HepG2 (cell line): ENCODE results near the gene TTLL6. TPM values are rescaled to one million over a fixed set of nuclear protein-coding genes. Genes with fewer than 3 reads are reported as not detected.

Experiments used
- ATAC-seq: fragments of 200-7000 bp; cut with Tn5 transposase; 3 replicates; pipeline ENCODE4 v1.9.1; 2020; ENCODE audit warnings: mild to moderate bottlenecking, moderate library complexity
- BruUV-seq: library from RNA; stranded (reverse); fragments of 400-500 nt; replicated peaks from 2 replicates; lab custom pipeline; 2021; lab: Mats Ljungman, UMichigan
- CTCF ChIA-PET: fragments of 300-600 bp; formaldehyde crosslinking; extraction: SDS; loops from one replicate; lab custom pipeline; 2021; ENCODE audit warnings: low total read pairs, inconsistent platforms, low intra/inter-chr PET ratio; lab: Yijun Ruan, JAX
- POLR2A ChIA-PET: fragments of 350-600 bp; sonication (Branson Sonifier 250); formaldehyde crosslinking; loops from one replicate; lab custom pipeline; 2020; ENCODE audit warnings: antibody characterized with exemption, inconsistent platforms; lab: Yijun Ruan, JAX
- DNase-seq: peaks from one replicate; pipeline ENCODE4 v3.0.0-alpha.2; 2015; ENCODE audit warnings: low spot score
- FAIRE-seq: peaks from 3 replicates; lab custom pipeline; 2011; peaks lifted over from hg19 to GRCh38; lab: Jason Lieb, UNC
- H2AFZ ChIP-seq: one replicate; pipeline ENCODE4 v1.6.1; 2011; ENCODE audit warnings: low read length, inconsistent platforms
- H3K27ac ChIP-seq: fragments of 300-600 bp; 3 replicates; pipeline ENCODE4 v1.8.0; 2011; ENCODE audit warnings: mixed run types, mild to moderate bottlenecking, mixed read lengths, low read length, inconsistent platforms; ENCODE audit not compliant: insufficient read depth; ENCODE audit errors: extremely low read length
- H3K27me3 ChIP-seq, 2 experiments: fragments of 200-600 bp in 1 of 2; 2 replicates in 1 of 2; 3 replicates in 1 of 2; pipeline versions ENCODE4 v1.6.0 to v1.8.0; 2011; ENCODE audit warnings: low read length in 2 of 2, mild to moderate bottlenecking in 2 of 2, moderate library complexity in 2 of 2, inconsistent platforms in 1 of 2; ENCODE audit not compliant: insufficient read depth in 2 of 2, control insufficient read depth in 1 of 2
- H3K36me3 ChIP-seq, 2 experiments: fragments of 200-600 bp in 1 of 2; replicated peaks in 1 of 2; 2 replicates in 1 of 2; 3 replicates in 1 of 2; pipeline versions ENCODE4 v1.5.1 to v1.8.0; 2011; ENCODE audit warnings: low read length in 2 of 2, inconsistent platforms in 1 of 2; ENCODE audit not compliant: insufficient read depth in 2 of 2, control insufficient read depth in 1 of 2
- H3K4me1 ChIP-seq: 2 replicates; pipeline ENCODE4 v1.5.1; 2012; ENCODE audit warnings: low read length, inconsistent platforms; ENCODE audit not compliant: insufficient read depth
- H3K4me2 ChIP-seq: 2 replicates; pipeline ENCODE4 v1.6.0; 2011; ENCODE audit warnings: low read depth, low read length, inconsistent platforms
- H3K4me3 ChIP-seq, 3 experiments: fragments of 200-600 bp in 1 of 3; sonication (generic), shearing (Covaris generic) in 1 of 3; replicated peaks in 1 of 3; 2 replicates each; pipeline ENCODE4 v1.5.1; 2011 to 2016; ENCODE audit warnings: low read length in 3 of 3, inconsistent platforms in 2 of 3, low read depth in 2 of 3, mild to moderate bottlenecking in 2 of 3, control low read depth in 1 of 3, mixed read lengths in 1 of 3; ENCODE audit not compliant: insufficient read depth in 1 of 3
- H3K79me2 ChIP-seq: one replicate; pipeline ENCODE4 v1.6.1; 2011; ENCODE audit warnings: low read length, inconsistent platforms; ENCODE audit not compliant: insufficient read depth
- H3K9ac ChIP-seq: 2 replicates; pipeline ENCODE4 v1.6.0; 2011; ENCODE audit warnings: mild to moderate bottlenecking, low read depth, low read length, inconsistent platforms; ENCODE audit not compliant: insufficient read depth
- H3K9me3 ChIP-seq: 2 replicates; pipeline ENCODE4 v1.5.1; 2012; ENCODE audit warnings: mild to moderate bottlenecking, low read length
- H4K20me1 ChIP-seq: 2 replicates; pipeline ENCODE4 v1.6.0; 2011; ENCODE audit warnings: inconsistent platforms, mild to moderate bottlenecking, low read length, moderate library complexity; ENCODE audit not compliant: insufficient read depth
- ATF2 ChIP-seq: sonication (generic); formaldehyde crosslinking; IDR thresholded peaks from 2 replicates; pipeline ENCODE4 v1.4.0; 2020; ENCODE audit warnings: missing genetic modification reagents
- CREBL2 ChIP-seq: sonication (generic); formaldehyde crosslinking; IDR thresholded peaks from 2 replicates; pipeline ENCODE4 v1.8.1; 2023; ENCODE audit warnings: missing genetic modification reagents, mild to moderate bottlenecking, borderline replicate concordance
- DDIT3 ChIP-seq: sonication (generic); formaldehyde crosslinking; IDR thresholded peaks from 2 replicates; pipeline ENCODE4 v1.4.0; 2020; ENCODE audit warnings: mild to moderate bottlenecking, missing genetic modification reagents
- E2F5 ChIP-seq: sonication (generic); formaldehyde crosslinking; conservative IDR thresholded peaks from 2 replicates; pipeline ENCODE4 v1.4.0; 2020; ENCODE audit warnings: missing genetic modification reagents
- GMEB1 ChIP-seq: sonication (generic); formaldehyde crosslinking; IDR thresholded peaks from 2 replicates; pipeline ENCODE4 v1.5.1; 2020; ENCODE audit warnings: missing genetic modification reagents, mild to moderate bottlenecking, borderline replicate concordance
- KAT7 ChIP-seq: IDR thresholded peaks from 2 replicates; pipeline ENCODE4 v1.6.1; 2018; ENCODE audit warnings: borderline replicate concordance, missing compliant biosample characterization
- MZF1 ChIP-seq: sonication (generic); formaldehyde crosslinking; IDR thresholded peaks from 2 replicates; pipeline ENCODE4 v1.8.1; 2023; ENCODE audit warnings: mild to moderate bottlenecking, missing genetic modification reagents, borderline replicate concordance
- TSC22D2 ChIP-seq: sonication (generic); formaldehyde crosslinking; IDR thresholded peaks from 2 replicates; pipeline ENCODE4 v1.5.1; 2020; ENCODE audit warnings: missing genetic modification reagents, mild to moderate bottlenecking, borderline replicate concordance
- ZNF205 ChIP-seq: IDR thresholded peaks from 2 replicates; pipeline ENCODE4 v1.6.1; 2018; ENCODE audit warnings: missing biosample characterization, missing genetic modification reagents
- ZNF800 ChIP-seq: sonication (generic); formaldehyde crosslinking; IDR thresholded peaks from 2 replicates; pipeline ENCODE4 v1.4.0; 2020; ENCODE audit warnings: missing genetic modification reagents
- WGBS: methylation state at CpG from one replicate; pipeline ENCODE4 v1.1.6; 2017; ENCODE audit warnings: low lambda C conversion rate; 5-methylcytosine and 5-hydroxymethylcytosine counted together
- in situ Hi-C: cut with HindIII; loops from 2 replicates; pipeline ENCODE4 v1.10.0; 2017; ENCODE audit warnings: low pct_unique_long_range_greater_than_20kb; ENCODE audit not compliant: extremely low pct_ligation_motif_present
- intact Hi-C: fragments of 100-400 bp; cut with micrococcal nuclease; formaldehyde crosslinking; loops from one replicate; pipeline ENCODE4 v1.10.0; 2022; ENCODE audit not compliant: unreplicated experiment
- polyA plus RNA-seq, 8 experiments: library from polyadenylated mRNA; depleted of rRNA in 3 of 8; stranded (reverse) in 7 of 8; unstranded in 1 of 8; fragments of >200 nt; fragmentation: Illumina TruSeq in 4 of 8; extraction: Trizol in 4 of 8; gene quantifications; 2 replicates each; pipeline versions ENCODE4 v1.2.1 to v1.2.3, GENCODE V29; 2011 to 2016; ENCODE audit warnings: low read depth in 4 of 8, missing spikeins in 1 of 8, mixed read lengths in 1 of 8; ENCODE audit not compliant: insufficient read depth in 1 of 8
- total RNA-seq, 5 experiments: library from RNA; depleted of rRNA; stranded (reverse); fragments of >200 nt; fragmentation: Illumina TruSeq; extraction: Trizol; gene quantifications; 2 replicates each; pipeline ENCODE4 v1.2.3, GENCODE V29; 2016; ENCODE audit warnings: low read depth in 1 of 5

TTLL6 gene
- total and polyA plus RNA-seq, 2 of the 13 experiments (the other 11 are each of a cell fraction or from before 2014, with no cell fraction given): 0.04 to 0.08 TPM

GRCh38 chr17:48733632-48734328, 83.2 kb downstream of the TTLL6 start:
- intact Hi-C loops: no loop called here
- H3K27ac ChIP-seq: no peak overlapping the region
- no peaks in the 10 kb centered on the region for H3K9me3 ChIP-seq
- H3K27me3 ChIP-seq: peaks cover 16 to 92% of the 10 kb centered on the region in 2 experiments
- H3K4me3 ChIP-seq: no peak overlapping the region
- no peak for DNase-seq
- no peaks in the 10 kb centered on the region for H3K79me2 ChIP-seq
- BruUV-seq: no TSS peak
- peaks cover 10% of the 10 kb centered on the region for H3K4me1 ChIP-seq
- H3K4me2 ChIP-seq: no peak overlapping the region
- 55% methylated on average over 22 of the region's 22 CpGs for WGBS
- in situ Hi-C loops: no loop called here
- ATAC-seq: no peak
- H3K9ac ChIP-seq: no peak overlapping the region
- no peak for FAIRE-seq
- no peaks in the 10 kb centered on the region for H3K36me3 ChIP-seq
- TF ChIP-seq MZF1 (CRISPR knock-in tag) (no peak), KAT7 (CRISPR knock-in tag) (no peak), ZNF800 (CRISPR knock-in tag) (no peak), ATF2 (CRISPR knock-in tag) (no peak), CREBL2 (no peak), DDIT3 (no peak), ZNF205 (no peak), E2F5 (CRISPR knock-in tag) (no peak), TSC22D2 (CRISPR knock-in tag) (no peak), GMEB1 (CRISPR knock-in tag) (no peak)
- no peak overlapping the region for H2AFZ ChIP-seq
- POLR2A ChIA-PET: no interaction called here
- peaks cover 4% of the 10 kb centered on the region; the same call in 1 of the 2 replicates for H4K20me1 ChIP-seq
- CTCF ChIA-PET: no interaction called here
